Hepatocyte (in vitro differentiated cells): ENCODE results near the gene SUGCT. TPM values are rescaled to one million over a fixed set of nuclear protein-coding genes. Genes with fewer than 3 reads are reported as not detected.
"Not testable (repeated sequence)": the region's sequence is repeated elsewhere in the genome, so short reads cannot be mapped to it uniquely, and the experiment has no call there.

Experiments used
- DNase-seq: peaks from one replicate; pipeline ENCODE4 v3.0.0-alpha.2; 2016; ENCODE audit warnings: low spot score
- H2AFZ ChIP-seq: fragments of 200-600 bp; sonication (generic); 2 replicates; pipeline ENCODE4 v1.6.0; 2016; ENCODE audit warnings: antibody characterized with exemption, mild to moderate bottlenecking
- H3K27ac ChIP-seq: fragments of 200-600 bp; sonication (generic); 2 replicates; pipeline ENCODE4 v1.5.1; 2016; ENCODE audit warnings: mild to moderate bottlenecking
- H3K27me3 ChIP-seq: fragments of 200-600 bp; sonication (generic); 2 replicates; pipeline ENCODE4 v1.6.1; 2016
- H3K36me3 ChIP-seq: fragments of 200-600 bp; sonication (generic); replicated peaks from 2 replicates; pipeline ENCODE4 v1.5.1; 2016; ENCODE audit warnings: low read depth; ENCODE audit not compliant: insufficient read depth
- H3K4me1 ChIP-seq: fragments of 200-600 bp; sonication (generic); 2 replicates; pipeline ENCODE4 v1.5.1; 2016; ENCODE audit warnings: mild to moderate bottlenecking, moderate library complexity; ENCODE audit not compliant: insufficient read depth
- H3K4me2 ChIP-seq: fragments of 200-600 bp; sonication (generic); 2 replicates; pipeline ENCODE4 v1.6.0; 2016
- H3K4me3 ChIP-seq: fragments of 200-600 bp; sonication (generic); 2 replicates; pipeline ENCODE4 v1.5.1; 2016; ENCODE audit warnings: mild to moderate bottlenecking
- H3K79me2 ChIP-seq: fragments of 200-600 bp; sonication (generic); 2 replicates; pipeline ENCODE4 v1.6.0; 2017; ENCODE audit warnings: mild to moderate bottlenecking
- H3K9me2 ChIP-seq: fragments of 200-600 bp; sonication (generic); replicated peaks from 2 replicates; pipeline ENCODE4 v1.6.0; 2017; ENCODE audit warnings: mild to moderate bottlenecking; ENCODE audit not compliant: insufficient read depth
- H3K9me3 ChIP-seq: fragments of 200-600 bp; sonication (generic); 2 replicates; pipeline ENCODE4 v1.5.1; 2016; ENCODE audit warnings: low read depth, mild to moderate bottlenecking
- H4K20me1 ChIP-seq: fragments of 200-600 bp; sonication (generic); 2 replicates; pipeline ENCODE4 v1.6.0; 2016; ENCODE audit warnings: mild to moderate bottlenecking; ENCODE audit not compliant: insufficient read depth, poor library complexity, severe bottlenecking
- CTCF ChIP-seq: fragments of 200-600 bp; sonication (generic); IDR thresholded peaks from 2 replicates; pipeline ENCODE4 v1.5.1; 2016; ENCODE audit warnings: antibody characterized with exemption, mild to moderate bottlenecking; ENCODE audit not compliant: poor library complexity
- EZH2 ChIP-seq: fragments of 200-600 bp; sonication (generic); IDR thresholded peaks from 2 replicates; pipeline ENCODE4 v1.6.1; 2016; ENCODE audit warnings: antibody characterized with exemption, mild to moderate bottlenecking, borderline replicate concordance
- EZH2phosphoT487 ChIP-seq: fragments of 200-600 bp; sonication (generic); IDR thresholded peaks from one replicate; pipeline ENCODE4 v1.6.1; 2018; ENCODE audit warnings: antibody characterized with exemption, mild to moderate bottlenecking, low read depth, moderate library complexity; ENCODE audit not compliant: unreplicated experiment, severe bottlenecking
- WGBS: methylation state at CpG from one replicate; pipeline ENCODE4 v1.1.6; 2016; ENCODE audit warnings: low lambda C conversion rate; ENCODE audit errors: missing lambda C conversion rate; 5-methylcytosine and 5-hydroxymethylcytosine counted together
- polyA plus RNA-seq: library from polyadenylated mRNA; unstranded; fragments of >200 nt; fragmentation: Nextera tagmentation; extraction: Ambion mirVana; gene quantifications from 2 replicates; pipeline ENCODE4 v1.2.1, GENCODE V29; 2016
- total RNA-seq: library from RNA; depleted of rRNA; stranded (reverse); fragments of >200 nt; gene quantifications from 2 replicates; pipeline ENCODE4 v1.2.3, GENCODE V29; 2014

The SUGCT gene
- total and polyA plus RNA-seq, 2 experiments from 2014 or later: 5.1 to 12.0 TPM

GRCh38 chr7:40403703-40404476, 269.1 kb downstream of the SUGCT start:
- Histone ChIP-seq H3K4me1 (no peaks in the 10 kb centered on the region), H3K4me3 (no peak overlapping the region), H3K36me3 (no peaks in the 10 kb centered on the region), H3K79me2 (no peaks in the 10 kb centered on the region), H4K20me1 (no peaks in the 10 kb centered on the region), H3K9me2 (no peaks in the 10 kb centered on the region), H3K27ac (no peak overlapping the region), H3K4me2 (no peak overlapping the region), H3K9me3 (no peaks in the 10 kb centered on the region), H3K27me3 (no peaks in the 10 kb centered on the region), H2AFZ (no peak overlapping the region)
- TF ChIP-seq EZH2 (no peak), EZH2phosphoT487 (no peak), CTCF (no peak)
- DNase-seq: no peak
- WGBS: 92% methylated on average over 3 of the region's 3 CpGs

GRCh38 chr7:40405991-40406390, 271.2 kb downstream of the SUGCT start:
- TF ChIP-seq EZH2phosphoT487: no peak
- TF ChIP-seq EZH2: no peak
- TF ChIP-seq CTCF: no peak
- H4K20me1 ChIP-seq: no peaks in the 10 kb centered on the region
- H3K27ac ChIP-seq: no peak overlapping the region
- H3K36me3 ChIP-seq: no peaks in the 10 kb centered on the region
- H3K9me3 ChIP-seq: no peaks in the 10 kb centered on the region
- H3K4me1 ChIP-seq: no peaks in the 10 kb centered on the region
- WGBS: 94% methylated on average over 2 of the region's 2 CpGs
- H2AFZ ChIP-seq: no peak overlapping the region
- no peak overlapping the region for H3K4me2 ChIP-seq
- H3K79me2 ChIP-seq: no peaks in the 10 kb centered on the region
- no peaks in the 10 kb centered on the region for H3K9me2 ChIP-seq
- DNase-seq: no peak
- H3K27me3 ChIP-seq: no peaks in the 10 kb centered on the region
- H3K4me3 ChIP-seq: no peak overlapping the region

GRCh38 chr7:40412323-40412722, 277.5 kb downstream of the SUGCT start:
- Histone ChIP-seq H3K4me1 (no peaks in the 10 kb centered on the region), H3K27ac (no peak overlapping the region), H3K4me2 (no peak overlapping the region), H3K9me2 (no peaks in the 10 kb centered on the region), H3K79me2 (no peaks in the 10 kb centered on the region), H3K4me3 (no peak overlapping the region), H3K9me3 (no peaks in the 10 kb centered on the region), H3K36me3 (no peaks in the 10 kb centered on the region), H2AFZ (no peak overlapping the region), H4K20me1 (no peaks in the 10 kb centered on the region), H3K27me3 (no peaks in the 10 kb centered on the region)
- WGBS: 83% methylated on average over 2 of the region's 2 CpGs
- no peak for DNase-seq
- no peak for TF ChIP-seq EZH2phosphoT487
- TF ChIP-seq CTCF: no peak
- TF ChIP-seq EZH2: no peak

GRCh38 chr7:40414704-40415103, 279.9 kb downstream of the SUGCT start:
- H3K27ac ChIP-seq, H3K4me3 ChIP-seq, H3K9me2 ChIP-seq, H3K36me3 ChIP-seq, H4K20me1 ChIP-seq, DNase-seq, H3K27me3 ChIP-seq, H3K4me1 ChIP-seq, H2AFZ ChIP-seq, H3K79me2 ChIP-seq, H3K4me2 ChIP-seq, H3K9me3 ChIP-seq: not testable (repeated sequence)
- 98% methylated on average over 9 of the region's 9 CpGs for WGBS
